ENCODE data around the gene SLC6A15. TPM values are rescaled to one million over a fixed set of nuclear protein-coding genes. Genes with fewer than 3 reads are reported as not detected.

The SLC6A15 gene
- total and polyA plus RNA-seq, 2 of the 8 experiments (the other 6 are each of a cell fraction or from before 2014, with no cell fraction given) = 3.1 to 42.0 TPM

GRCh38 chr12:84842406-84843013 lies 70.1 kb downstream of the SLC6A15 start:
- Histone ChIP-seq H3K27me3 (replicated peaks in 1 of 4; ENCODE audit: control insufficient read depth in 3 of 4, extremely low read depth in 1 of 4, insufficient read depth in 3 of 4, low read length in 3 of 4) (no peaks in the 10 kb centered on the region), H3K4ac (replicated peaks; ENCODE audit: insufficient read length, low read depth, low read length) (no peak overlapping the region), H2BK5ac (ENCODE audit: low read depth, low read length) (no peak overlapping the region), H3K4me1 (replicated peaks in 1 of 4; ENCODE audit: control insufficient read depth in 3 of 4, insufficient read depth in 4 of 4, low read length in 3 of 4) (no peaks in the 10 kb centered on the region), H2AK5ac (ENCODE audit: low read depth, low read length) (no peak overlapping the region), H3K4me3 (ENCODE audit: extremely low read depth in 1 of 4, insufficient read depth in 2 of 4, low read depth in 3 of 4, low read length in 4 of 4) (no peak overlapping the region), H2BK15ac (ENCODE audit: low read length) (no peak overlapping the region), H2BK120ac (replicated peaks; ENCODE audit: low read depth, low read length) (no peak overlapping the region), H3K23ac (ENCODE audit: insufficient read length) (no peak overlapping the region), H3K14ac (ENCODE audit: insufficient read length) (no peak overlapping the region), H2AFZ (ENCODE audit: low read length) (no peak overlapping the region), H3K36me3 (ENCODE audit: control insufficient read depth in 2 of 4, insufficient read depth in 4 of 4, low read length in 3 of 4) (no peaks in the 10 kb centered on the region), H3K23me2 (ENCODE audit: low read depth, low read length) (no peaks in the 10 kb centered on the region), H4K8ac (ENCODE audit: extremely low read depth, insufficient read depth, low read length) (no peak overlapping the region), H3K18ac (ENCODE audit: extremely low read depth, low read length) (no peak overlapping the region), H3K56ac (replicated peaks; ENCODE audit: insufficient read length, low read depth, low read length) (no peak overlapping the region), H3K79me2 (ENCODE audit: control insufficient read depth in 1 of 2, insufficient read depth in 2 of 2, low read length in 2 of 2) (no peaks in the 10 kb centered on the region), H3K9me3 (ENCODE audit: insufficient read depth in 2 of 2, low read depth in 1 of 2, low read length in 1 of 2) (no peaks in the 10 kb centered on the region), H4K5ac (ENCODE audit: insufficient read length, low read depth, low read length) (no peak overlapping the region), H3K9ac (replicated peaks in 1 of 4; ENCODE audit: extremely low read depth in 1 of 4, low read depth in 3 of 4, low read length in 3 of 4) (no peak overlapping the region), H3K27ac (ENCODE audit: low read depth, low read length) (no peak overlapping the region), H3K4me2 (ENCODE audit: insufficient read depth in 1 of 2, low read depth in 2 of 2, low read length in 2 of 2) (no peak overlapping the region), H3K79me1 (ENCODE audit: low read depth, low read length) (no peaks in the 10 kb centered on the region), H2BK12ac (ENCODE audit: low read depth, low read length) (no peak overlapping the region), H2BK20ac (ENCODE audit: low read length) (no peak overlapping the region), H4K91ac (replicated peaks; ENCODE audit: insufficient read length, low read length) (no peak overlapping the region), H4K20me1 (replicated peaks in 1 of 2; ENCODE audit: control insufficient read depth in 1 of 2, insufficient read depth in 2 of 2, low read length in 2 of 2) (no peaks in the 10 kb centered on the region)
- CTCF ChIA-PET (ENCODE audit: partially characterized antibody) = interaction anchor here (0.6 to 3.9 kb wide), 17 partner anchors 13 to 1015 kb away, joined by 3 to 13 read pairs (median 3); no protein-coding TSS in a partner anchor
- TF ChIP-seq CTCF (IDR thresholded peaks at IDR 0.05; ENCODE audit: control extremely low read depth in 1 of 3, insufficient read depth in 1 of 3, low read depth in 1 of 3, low read length in 3 of 3) (peak in 2 of 3 experiments; percentile 29 to 64; a peak in 2 of 4 replicates), FOSL1 (IDR thresholded peaks at IDR 0.05; ENCODE audit: insufficient read depth, low read depth, low read length) (no peak), RAD21 (IDR thresholded peaks at IDR 0.05 in 1 of 2, conservative IDR thresholded peaks at IDR 0.05 in 1 of 2; ENCODE audit: low read depth in 2 of 2, low read length in 2 of 2) (peak; percentile 80 to 86)
- peak; percentile 19 for FAIRE-seq
- WGBS, 2 experiments (ENCODE audit: extremely low coverage in 1 of 2, insufficient coverage in 1 of 2, insufficient read length in 1 of 2, insufficient replicate concordance in 2 of 2, low coverage in 1 of 2, low lambda C conversion rate in 2 of 2, missing lambda C conversion rate in 1 of 2) = 88% methylated on average over 2 of the region's 2 CpGs; no CpG with 5 or more reads in 1 of the 2 experiments
- POLR2A ChIA-PET (ENCODE audit: partially characterized antibody) = no interaction called here
- no peak for DNase-seq (ENCODE audit: low read depth in 1 of 2, low spot score in 2 of 2)
